ENCODE measurements around the gene PRDM16. TPM values are rescaled to one million over a fixed set of nuclear protein-coding genes. Genes with fewer than 3 reads are reported as not detected.

The PRDM16 gene
- total RNA-seq, 4 donors from 2014 or later = 15.7 to 54.3 (median 27.6) TPM

- DNase-seq = peak; percentile 90 to 94
- Histone ChIP-seq H3K4me3 (replicated peaks in 1 of 3) (peak within 1 kb of the TSS; percentile 23 to 81 (median 62)), H3K4me1 (peaks cover 10 to 12% of the 10 kb centered on the region in 2 donors), H3K9me3 (no peaks in the 10 kb centered on the region), H3K27me3 (no peaks in the 10 kb centered on the region), H3K27ac (peak within 1 kb of the TSS; percentile 73 to 85 (median 81)), H3K36me3 (no peaks in the 10 kb centered on the region)
- WGBS, 2 donors = 16% methylated on average over 18 of the region's 84 CpGs
- intact Hi-C loops (cut with DNase I) = loop anchor here (2.0 to 10.0 kb wide), 4 partner anchors 27 to 348 kb away; no protein-coding TSS in a partner anchor
- TF ChIP-seq, protein P1, sequence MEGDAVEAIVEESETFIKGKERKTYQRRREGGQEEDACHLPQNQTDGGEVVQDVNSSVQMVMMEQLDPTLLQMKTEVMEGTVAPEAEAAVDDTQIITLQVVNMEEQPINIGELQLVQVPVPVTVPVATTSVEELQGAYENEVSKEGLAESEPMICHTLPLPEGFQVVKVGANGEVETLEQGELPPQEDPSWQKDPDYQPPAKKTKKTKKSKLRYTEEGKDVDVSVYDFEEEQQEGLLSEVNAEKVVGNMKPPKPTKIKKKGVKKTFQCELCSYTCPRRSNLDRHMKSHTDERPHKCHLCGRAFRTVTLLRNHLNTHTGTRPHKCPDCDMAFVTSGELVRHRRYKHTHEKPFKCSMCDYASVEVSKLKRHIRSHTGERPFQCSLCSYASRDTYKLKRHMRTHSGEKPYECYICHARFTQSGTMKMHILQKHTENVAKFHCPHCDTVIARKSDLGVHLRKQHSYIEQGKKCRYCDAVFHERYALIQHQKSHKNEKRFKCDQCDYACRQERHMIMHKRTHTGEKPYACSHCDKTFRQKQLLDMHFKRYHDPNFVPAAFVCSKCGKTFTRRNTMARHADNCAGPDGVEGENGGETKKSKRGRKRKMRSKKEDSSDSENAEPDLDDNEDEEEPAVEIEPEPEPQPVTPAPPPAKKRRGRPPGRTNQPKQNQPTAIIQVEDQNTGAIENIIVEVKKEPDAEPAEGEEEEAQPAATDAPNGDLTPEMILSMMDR (IDR thresholded peaks at IDR 0.05) = peak in 3 of 6 experiments; percentile 49 to 59 (median 51)
- no peak for TF ChIP-seq POLR2A (IDR thresholded peaks at IDR 0.05)
These were observed 385.1 kb downstream of the PRDM16 start, which contains the start of gene ARHGEF16 for GRCh38 chr1:3453891-3454810. Gene ARHGEF16, plus strand, starts transcription at chr1:3454665. Its CDS starts 8,420 bp downstream, at chr1:3463085.

DNA sequence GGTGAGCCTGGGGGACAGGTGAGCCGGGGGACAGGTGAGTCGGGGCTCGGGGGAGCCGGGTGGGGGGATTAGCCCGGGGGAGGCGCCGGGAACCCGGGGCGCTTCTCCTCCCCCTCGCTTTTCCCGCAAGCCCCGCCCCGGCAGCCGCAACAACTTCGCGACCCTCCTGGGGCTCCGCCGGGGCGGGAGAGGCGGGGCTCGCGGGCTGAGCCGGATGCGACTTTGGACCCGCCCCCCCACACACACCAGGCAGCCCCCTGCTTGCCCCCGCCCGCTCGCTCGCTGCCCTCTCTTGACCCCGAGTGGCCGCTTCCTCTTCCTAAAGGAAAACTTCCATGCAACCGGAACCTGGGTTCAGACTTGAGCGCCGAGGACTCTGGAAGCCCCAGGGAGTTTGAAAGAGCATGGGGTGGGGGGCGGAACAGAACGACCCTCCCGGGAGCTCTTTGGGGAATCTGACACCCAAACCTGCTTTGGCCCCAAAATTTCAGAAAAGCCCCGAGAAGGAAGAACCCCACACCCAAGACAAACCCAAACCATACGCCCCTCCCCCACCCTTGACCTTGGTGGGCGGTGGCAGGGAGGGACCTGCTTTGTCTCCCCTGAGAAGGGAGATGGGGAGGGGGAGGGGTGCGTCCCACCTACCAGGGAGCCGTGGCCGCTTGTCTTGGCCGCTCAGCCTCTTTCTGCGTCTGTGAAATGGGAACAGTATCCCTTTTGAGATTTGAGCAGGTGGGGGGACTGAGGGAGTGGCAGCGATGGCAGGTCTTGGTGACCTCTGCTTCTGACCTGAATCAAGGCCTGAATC is 386.0 kb downstream of the PRDM16 start:
- peak; percentile 57 to 75 for DNase-seq
- H3K4me3 ChIP-seq (replicated peaks in 1 of 3) = peak overlapping the region; percentile 23 to 81 (median 62)
- H3K27ac ChIP-seq = peak overlapping the region; percentile 73 to 85 (median 81)
- no peaks in the 10 kb centered on the region for H3K27me3 ChIP-seq
- intact Hi-C loops (cut with DNase I) = loop anchor here (5.0 to 10.0 kb wide), 3 partner anchors 167 to 347 kb away; no protein-coding TSS in a partner anchor
- no peaks in the 10 kb centered on the region for H3K36me3 ChIP-seq
- TF ChIP-seq POLR2A (IDR thresholded peaks at IDR 0.05) = no peak
- TF ChIP-seq, protein P1 (IDR thresholded peaks at IDR 0.05) = no peak
- H3K4me1 ChIP-seq = peaks cover 10 to 12% of the 10 kb centered on the region in 2 donors
- H3K9me3 ChIP-seq = no peaks in the 10 kb centered on the region
- WGBS, 2 donors = 10 to 52% methylated on average over 6 to 23 of the region's 46 CpGs

- TF ChIP-seq, protein P1 (IDR thresholded peaks at IDR 0.05) = no peak
- no peak for TF ChIP-seq POLR2A (IDR thresholded peaks at IDR 0.05)
- Histone ChIP-seq H3K27me3 (no peaks in the 10 kb centered on the region), H3K9me3 (no peaks in the 10 kb centered on the region), H3K27ac (peak overlapping the region in 2 of 3 donors; percentile 81 to 85), H3K4me3 (replicated peaks in 1 of 3) (no peak overlapping the region), H3K36me3 (no peaks in the 10 kb centered on the region), H3K4me1 (peaks cover 10 to 12% of the 10 kb centered on the region in 2 donors)
- intact Hi-C loops (cut with DNase I) = loop anchor here (10.0 kb wide), 1 partner anchor 269 kb away; no protein-coding TSS in a partner anchor
- 92 to 94% methylated on average over 9 to 17 of the region's 18 CpGs for WGBS, 2 donors
- no peak for DNase-seq
These were observed 386.9 kb downstream of the PRDM16 start for GRCh38 chr1:3455670-3456448.

DNA sequence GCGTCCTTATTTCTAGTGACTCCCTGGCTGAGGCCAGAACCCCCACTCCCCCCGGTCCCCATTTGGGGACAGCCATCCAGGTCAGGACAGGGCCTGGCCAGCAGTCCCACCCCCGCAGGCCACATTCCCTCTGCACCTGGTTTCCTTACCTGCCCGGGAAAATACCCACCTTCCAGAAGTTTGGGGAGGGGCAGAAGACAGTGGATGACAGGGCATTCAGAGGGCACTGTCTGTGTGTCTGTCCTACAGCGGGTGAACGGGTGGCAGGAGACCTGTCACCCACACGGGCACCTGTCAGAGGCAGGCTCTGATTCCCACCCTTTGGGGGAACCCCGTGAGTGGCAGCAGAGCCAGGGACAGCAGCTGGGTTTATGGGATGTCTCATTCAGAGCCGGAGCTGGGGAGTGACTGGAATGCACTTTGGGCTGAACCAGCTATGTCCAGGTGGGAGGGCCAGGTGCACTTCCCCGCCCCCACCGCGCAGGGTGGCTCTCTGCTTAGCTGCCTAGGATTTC is 387.5 kb downstream of the PRDM16 start:
- intact Hi-C loops (cut with DNase I) = loop anchor here (10.0 kb wide), 1 partner anchor 268 kb away; no protein-coding TSS in a partner anchor
- peaks cover 10 to 12% of the 10 kb centered on the region in 2 donors for H3K4me1 ChIP-seq
- no peaks in the 10 kb centered on the region for H3K27me3 ChIP-seq
- no peaks in the 10 kb centered on the region for H3K36me3 ChIP-seq
- H3K9me3 ChIP-seq = no peaks in the 10 kb centered on the region
- H3K27ac ChIP-seq = no peak overlapping the region
- H3K4me3 ChIP-seq (replicated peaks in 1 of 3) = no peak overlapping the region
- TF ChIP-seq, protein P1 (IDR thresholded peaks at IDR 0.05) = no peak
- no peak for DNase-seq
- 82% methylated on average over 6 to 8 of the region's 12 CpGs for WGBS, 2 donors

Measured in thyroid gland (tissue), 4 donors.